ENCODE measurements around the gene RAB20. TPM values are rescaled to one million over a fixed set of nuclear protein-coding genes. Genes with fewer than 3 reads are reported as not detected.

RAB20 gene
- polyA plus RNA-seq, 1 donor (not counting 4 experiments of a cell fraction or from before 2014, with no cell fraction given), result 4.3 TPM

- TF ChIP-seq CTCF (optimal IDR thresholded peaks at IDR 0.05 in 1 of 3, IDR thresholded peaks at IDR 0.05 in 1 of 3, conservative IDR thresholded peaks at IDR 0.05 in 1 of 3; ENCODE audit: extremely low read depth in 1 of 3, insufficient read depth in 2 of 3, low read length in 3 of 3) (no peak), EZH2 (IDR thresholded peaks at IDR 0.05; ENCODE audit: low read length) (no peak)
Measured at GRCh38 chr13:110566171-110566570, 4.6 kb upstream of the RAB20 start.

GRCh38 chr13:110565296-110565695 is 3.8 kb upstream of the RAB20 start:
- no peak overlapping the region for H2AFZ ChIP-seq (ENCODE audit: control insufficient read depth, low read length)
- peaks cover 18% of the 10 kb centered on the region for H3K4me1 ChIP-seq (ENCODE audit: control insufficient read depth, extremely low read depth, insufficient read depth, low read length)
- no peak overlapping the region for H3K4me2 ChIP-seq (ENCODE audit: control insufficient read depth, extremely low read depth, insufficient read depth, low read depth, low read length)
- no peak for TF ChIP-seq EZH2 (IDR thresholded peaks at IDR 0.05; ENCODE audit: low read length)
- TF ChIP-seq CTCF (optimal IDR thresholded peaks at IDR 0.05 in 1 of 3, IDR thresholded peaks at IDR 0.05 in 1 of 3, conservative IDR thresholded peaks at IDR 0.05 in 1 of 3; ENCODE audit: extremely low read depth in 1 of 3, insufficient read depth in 2 of 3, low read length in 3 of 3), result peak in 1 of 3 experiments; percentile 5
- H3K79me2 ChIP-seq (ENCODE audit: control insufficient read depth, insufficient read depth, low read length), result no peaks in the 10 kb centered on the region
- no peaks in the 10 kb centered on the region for H3K36me3 ChIP-seq (ENCODE audit: control insufficient read depth in 2 of 2, extremely low read depth in 1 of 2, insufficient read depth in 2 of 2, low read length in 2 of 2)
- dilution Hi-C loops (cut with MboI; ENCODE audit: extremely low pct_ligation_motif_present, low sequenced_read_pairs), result no loop called here
- DNase-seq (ENCODE audit: low read depth, low spot score) (no peak), FAIRE-seq (no peak)
- no peak overlapping the region for H3K4me3 ChIP-seq (ENCODE audit: control insufficient read depth in 2 of 3, extremely low read depth in 1 of 3, insufficient read depth in 2 of 3, low read depth in 1 of 3, low read length in 3 of 3)
- H3K27ac ChIP-seq (ENCODE audit: control insufficient read depth, insufficient read depth, low read length), result no peak overlapping the region
- H3K9me3 ChIP-seq (ENCODE audit: control insufficient read depth, low read depth, low read length), result no peaks in the 10 kb centered on the region
- no peaks in the 10 kb centered on the region for H3K9me1 ChIP-seq (ENCODE audit: control insufficient read depth, extremely low read depth, insufficient read depth, low read length)
- no peak overlapping the region for H3K9ac ChIP-seq (ENCODE audit: control insufficient read depth, extremely low read depth, insufficient read depth, low read length)
- no peaks in the 10 kb centered on the region for H4K20me1 ChIP-seq (ENCODE audit: control insufficient read depth, extremely low read depth, insufficient read depth, low read length)
- no peaks in the 10 kb centered on the region for H3K27me3 ChIP-seq (ENCODE audit: control insufficient read depth, extremely low read depth, insufficient read depth, low read length)

More at GRCh38 chr13:110566171-110566570, 4.6 kb upstream of the RAB20 start:
- Histone ChIP-seq H2AFZ (ENCODE audit: control insufficient read depth, low read length) (no peak overlapping the region), H3K9me1 (ENCODE audit: control insufficient read depth, extremely low read depth, insufficient read depth, low read length) (no peaks in the 10 kb centered on the region), H3K4me3 (ENCODE audit: control insufficient read depth in 2 of 3, extremely low read depth in 1 of 3, insufficient read depth in 2 of 3, low read depth in 1 of 3, low read length in 3 of 3) (no peak overlapping the region), H3K9ac (ENCODE audit: control insufficient read depth, extremely low read depth, insufficient read depth, low read length) (no peak overlapping the region), H3K79me2 (ENCODE audit: control insufficient read depth, insufficient read depth, low read length) (no peaks in the 10 kb centered on the region), H3K9me3 (ENCODE audit: control insufficient read depth, low read depth, low read length) (no peaks in the 10 kb centered on the region), H4K20me1 (ENCODE audit: control insufficient read depth, extremely low read depth, insufficient read depth, low read length) (no peaks in the 10 kb centered on the region), H3K36me3 (ENCODE audit: control insufficient read depth in 2 of 2, extremely low read depth in 1 of 2, insufficient read depth in 2 of 2, low read length in 2 of 2) (no peaks in the 10 kb centered on the region), H3K4me2 (ENCODE audit: control insufficient read depth, extremely low read depth, insufficient read depth, low read depth, low read length) (no peak overlapping the region), H3K27me3 (ENCODE audit: control insufficient read depth, extremely low read depth, insufficient read depth, low read length) (peaks cover 5% of the 10 kb centered on the region), H3K4me1 (ENCODE audit: control insufficient read depth, extremely low read depth, insufficient read depth, low read length) (peaks cover 10% of the 10 kb centered on the region), H3K27ac (ENCODE audit: control insufficient read depth, insufficient read depth, low read length) (no peak overlapping the region)
- DNase-seq (ENCODE audit: low read depth, low spot score) (no peak), FAIRE-seq (no peak)
- dilution Hi-C loops (cut with MboI; ENCODE audit: extremely low pct_ligation_motif_present, low sequenced_read_pairs), result no loop called here

Data from keratinocyte (primary cell).